Measurements from ENCODE around the gene EGFLAM. TPM values are rescaled to one million over a fixed set of nuclear protein-coding genes. Genes with fewer than 3 reads are reported as not detected.
A peak's percentile ranks its signal among the peaks of the same experiment; 100 is the strongest.
"Not testable (repeated sequence)": the region's sequence is repeated elsewhere in the genome, so short reads cannot be mapped to it uniquely, and the experiment has no call there.

EGFLAM gene
- total RNA-seq, 1 donor from 2014 or later = 0.69 TPM

- H3K4me3 Mint-ChIP-seq (ENCODE audit: low read depth) = no peak overlapping the region
- peak; percentile 13 for DNase-seq (ENCODE audit: low spot score, unreplicated experiment)
- no peak overlapping the region for H3K27ac Mint-ChIP-seq
- no peaks in the 10 kb centered on the region for H3K36me3 Mint-ChIP-seq (ENCODE audit: insufficient read depth)
- H3K4me1 Mint-ChIP-seq (ENCODE audit: low read depth) = peaks cover 2% of the 10 kb centered on the region
- no peaks in the 10 kb centered on the region for H3K9me3 Mint-ChIP-seq (ENCODE audit: low read depth)
- H3K27me3 Mint-ChIP-seq = peaks cover 16% of the 10 kb centered on the region
- peak; percentile 61 for TF ChIP-seq CTCF (IDR thresholded peaks at IDR 0.05; ENCODE audit: unreplicated experiment)
Measured at GRCh38 chr5:38404667-38405276, 146.4 kb downstream of the EGFLAM start.

GRCh38 chr5:38408446-38409198 lies 150.3 kb downstream of the EGFLAM start:
- Mint-ChIP-seq H3K9me3 (ENCODE audit: low read depth) (no peaks in the 10 kb centered on the region), H3K27me3 (peaks cover 11% of the 10 kb centered on the region), H3K4me3 (ENCODE audit: low read depth) (no peak overlapping the region), H3K27ac (no peak overlapping the region), H3K36me3 (ENCODE audit: insufficient read depth) (no peaks in the 10 kb centered on the region), H3K4me1 (ENCODE audit: low read depth) (peaks cover 2% of the 10 kb centered on the region)
- no peak for TF ChIP-seq CTCF (IDR thresholded peaks at IDR 0.05; ENCODE audit: unreplicated experiment)
- no peak for DNase-seq (ENCODE audit: low spot score, unreplicated experiment)

DNA sequence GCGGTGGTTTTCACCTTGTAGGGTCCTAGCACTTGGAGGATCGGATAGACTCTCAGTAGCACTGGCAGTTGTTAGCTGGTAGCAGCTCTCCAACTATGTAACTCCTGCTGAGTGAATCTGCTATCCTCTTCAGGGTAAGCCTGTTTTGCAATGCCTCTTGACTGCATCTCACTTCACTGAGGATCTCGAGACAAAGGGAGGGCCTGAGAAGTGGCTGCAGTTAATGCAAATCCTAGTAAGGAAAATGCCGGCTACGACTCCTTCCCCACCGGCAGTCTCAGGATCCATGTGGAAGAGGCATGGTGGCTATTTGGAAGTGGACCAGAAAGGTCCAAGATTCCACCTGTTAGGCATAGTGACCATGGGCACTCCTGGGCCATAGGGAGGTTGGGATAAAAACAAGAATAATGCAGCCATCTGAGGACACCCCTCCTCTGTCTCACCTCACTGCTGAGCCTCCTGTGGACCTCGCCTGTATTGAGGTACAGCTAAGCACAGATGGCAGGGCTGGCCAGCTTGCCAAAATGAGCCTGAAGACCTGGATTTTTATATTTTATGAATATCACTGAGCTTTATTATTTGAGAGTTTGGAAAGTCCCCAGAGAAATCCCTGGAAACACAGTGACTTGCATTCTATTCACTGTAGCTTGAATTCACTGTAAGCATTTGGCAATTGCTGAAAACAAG lies 152.1 kb downstream of the EGFLAM start:
- Mint-ChIP-seq H3K27me3 (peaks cover 11% of the 10 kb centered on the region), H3K27ac (no peak overlapping the region), H3K4me1 (ENCODE audit: low read depth) (peaks cover 2% of the 10 kb centered on the region), H3K4me3 (ENCODE audit: low read depth) (no peak overlapping the region), H3K36me3 (ENCODE audit: insufficient read depth) (no peaks in the 10 kb centered on the region), H3K9me3 (ENCODE audit: low read depth) (no peaks in the 10 kb centered on the region)
- DNase-seq (ENCODE audit: low spot score, unreplicated experiment) = no peak
- no peak for TF ChIP-seq CTCF (IDR thresholded peaks at IDR 0.05; ENCODE audit: unreplicated experiment)

DNA sequence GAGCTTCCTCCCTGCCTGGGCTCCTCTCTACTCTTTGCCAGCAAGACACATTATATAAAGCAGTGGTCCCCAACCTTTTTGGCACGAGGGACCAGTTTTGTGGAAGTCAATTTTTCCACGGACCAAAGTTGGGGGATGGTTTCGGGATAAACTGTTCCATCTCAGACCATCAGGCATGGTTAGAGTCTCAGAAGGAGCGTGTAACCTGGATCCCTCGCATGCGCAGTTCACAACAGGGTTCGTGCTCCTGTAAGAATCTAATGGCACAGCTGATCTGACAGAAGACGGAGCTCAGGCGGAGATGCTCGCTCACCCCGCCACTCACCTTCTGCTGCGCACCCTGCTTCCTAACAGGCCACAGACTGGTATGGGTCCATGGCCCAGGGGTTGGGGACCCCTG lies 155.3 kb downstream of the EGFLAM start:
- peaks cover 1% of the 10 kb centered on the region for H3K27me3 Mint-ChIP-seq
- H3K27ac Mint-ChIP-seq = no peak overlapping the region
- no peak for TF ChIP-seq CTCF (IDR thresholded peaks at IDR 0.05; ENCODE audit: unreplicated experiment)
- peaks cover under 1% of the 10 kb centered on the region for H3K4me1 Mint-ChIP-seq (ENCODE audit: low read depth)
- H3K9me3 Mint-ChIP-seq (ENCODE audit: low read depth) = no peaks in the 10 kb centered on the region
- no peak overlapping the region for H3K4me3 Mint-ChIP-seq (ENCODE audit: low read depth)
- no peak for DNase-seq (ENCODE audit: low spot score, unreplicated experiment)
- no peaks in the 10 kb centered on the region for H3K36me3 Mint-ChIP-seq (ENCODE audit: insufficient read depth)

DNA sequence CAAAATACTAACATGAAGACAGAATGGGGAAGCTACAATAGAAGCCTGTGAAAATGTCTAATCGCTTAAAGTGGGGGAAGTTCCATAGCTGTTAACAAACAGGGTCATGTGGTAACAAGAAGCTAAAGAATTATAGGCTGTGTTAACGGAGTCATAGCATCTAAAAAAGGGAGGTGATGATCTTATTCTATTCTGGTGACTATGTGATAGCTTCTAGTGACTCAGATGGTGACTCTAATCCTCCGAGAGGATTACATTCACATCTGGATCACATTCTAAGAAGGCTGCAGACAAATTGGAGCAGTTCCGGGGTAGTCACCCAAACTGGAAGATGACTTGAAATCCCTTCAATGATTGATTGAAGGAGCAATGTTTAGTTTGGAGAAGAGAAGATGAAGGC lies 156.0 kb downstream of the EGFLAM start:
- no peaks in the 10 kb centered on the region for H3K36me3 Mint-ChIP-seq (ENCODE audit: insufficient read depth)
- H3K4me1 Mint-ChIP-seq (ENCODE audit: low read depth) = no peaks in the 10 kb centered on the region
- no peak for TF ChIP-seq CTCF (IDR thresholded peaks at IDR 0.05; ENCODE audit: unreplicated experiment)
- no peak for DNase-seq (ENCODE audit: low spot score, unreplicated experiment)
- H3K27ac Mint-ChIP-seq = no peak overlapping the region
- no peaks in the 10 kb centered on the region for H3K9me3 Mint-ChIP-seq (ENCODE audit: low read depth)
- no peaks in the 10 kb centered on the region for H3K27me3 Mint-ChIP-seq
- H3K4me3 Mint-ChIP-seq (ENCODE audit: low read depth) = no peak overlapping the region

GRCh38 chr5:38415772-38416171 lies 157.4 kb downstream of the EGFLAM start:
- not testable (repeated sequence) for H3K4me3 Mint-ChIP-seq (ENCODE audit: low read depth); H3K27ac Mint-ChIP-seq; H3K36me3 Mint-ChIP-seq (ENCODE audit: insufficient read depth); H3K9me3 Mint-ChIP-seq (ENCODE audit: low read depth); DNase-seq (ENCODE audit: low spot score, unreplicated experiment); H3K4me1 Mint-ChIP-seq (ENCODE audit: low read depth); H3K27me3 Mint-ChIP-seq
